NB4 (cell line): Measurements from ENCODE around the gene FAM193B.

Experiments used
- POLR2A ChIP-seq: IDR thresholded peaks from 2 replicates; pipeline ENCODE4 v1.6.1; 2011; ENCODE audit warnings: mild to moderate bottlenecking; ENCODE audit not compliant: insufficient read length; ENCODE audit errors: extremely low read depth
- TF ChIP-seq, protein P1 (sequence below): IDR thresholded peaks from one replicate; pipeline ENCODE4 v1.5.1; 2012; ENCODE audit warnings: low read depth, low read length
- TF ChIP-seq, protein P2 (sequence below): IDR thresholded peaks from 2 replicates; pipeline ENCODE4 v1.6.1; 2011; ENCODE audit warnings: low read depth, low read length

DNA sequence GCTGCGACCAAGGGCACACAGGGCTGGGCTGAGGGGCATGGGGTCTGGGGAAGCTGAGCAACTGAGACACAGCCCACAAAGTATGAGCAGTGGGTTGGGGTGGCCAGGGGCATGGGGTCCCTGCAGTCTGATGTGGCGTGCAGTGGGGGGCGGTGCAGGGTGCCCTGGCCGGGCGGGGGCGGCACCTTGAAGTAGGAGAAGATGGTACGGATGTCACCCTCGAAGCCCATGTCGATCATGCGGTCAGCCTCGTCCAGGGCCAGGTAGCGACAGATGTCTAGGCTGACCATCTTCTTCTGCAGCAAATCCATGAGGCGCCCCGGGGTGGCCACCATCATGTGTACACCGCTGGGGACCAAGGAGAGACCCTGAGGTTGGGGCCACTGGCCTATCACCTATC is 40.9 kb downstream of the FAM193B start:
- TF ChIP-seq, protein P1, sequence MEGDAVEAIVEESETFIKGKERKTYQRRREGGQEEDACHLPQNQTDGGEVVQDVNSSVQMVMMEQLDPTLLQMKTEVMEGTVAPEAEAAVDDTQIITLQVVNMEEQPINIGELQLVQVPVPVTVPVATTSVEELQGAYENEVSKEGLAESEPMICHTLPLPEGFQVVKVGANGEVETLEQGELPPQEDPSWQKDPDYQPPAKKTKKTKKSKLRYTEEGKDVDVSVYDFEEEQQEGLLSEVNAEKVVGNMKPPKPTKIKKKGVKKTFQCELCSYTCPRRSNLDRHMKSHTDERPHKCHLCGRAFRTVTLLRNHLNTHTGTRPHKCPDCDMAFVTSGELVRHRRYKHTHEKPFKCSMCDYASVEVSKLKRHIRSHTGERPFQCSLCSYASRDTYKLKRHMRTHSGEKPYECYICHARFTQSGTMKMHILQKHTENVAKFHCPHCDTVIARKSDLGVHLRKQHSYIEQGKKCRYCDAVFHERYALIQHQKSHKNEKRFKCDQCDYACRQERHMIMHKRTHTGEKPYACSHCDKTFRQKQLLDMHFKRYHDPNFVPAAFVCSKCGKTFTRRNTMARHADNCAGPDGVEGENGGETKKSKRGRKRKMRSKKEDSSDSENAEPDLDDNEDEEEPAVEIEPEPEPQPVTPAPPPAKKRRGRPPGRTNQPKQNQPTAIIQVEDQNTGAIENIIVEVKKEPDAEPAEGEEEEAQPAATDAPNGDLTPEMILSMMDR: no peak
- TF ChIP-seq, protein P2, sequence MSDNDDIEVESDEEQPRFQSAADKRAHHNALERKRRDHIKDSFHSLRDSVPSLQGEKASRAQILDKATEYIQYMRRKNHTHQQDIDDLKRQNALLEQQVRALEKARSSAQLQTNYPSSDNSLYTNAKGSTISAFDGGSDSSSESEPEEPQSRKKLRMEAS: no peak
- TF ChIP-seq POLR2A: no peak
